Measurements from ENCODE around the gene PROX1.

Gene PROX1

GRCh38 chr1:213973129-213973528 is 14.6 kb upstream of the PROX1 start:
- H3K27me3 ChIP-seq (ENCODE audit: insufficient read depth, low read depth, severe bottlenecking), result peaks cover 16% of the 10 kb centered on the region
- no peak for TF ChIP-seq CTCF (IDR thresholded peaks at IDR 0.05; ENCODE audit: low read depth, low read length)
- H3K9me3 ChIP-seq (ENCODE audit: severe bottlenecking), result no peaks in the 10 kb centered on the region
- H3K4me3 ChIP-seq (ENCODE audit: low read depth, low read length), result no peak overlapping the region
- no peak for DNase-seq
- no peak overlapping the region for H3K27ac ChIP-seq
- H3K36me3 ChIP-seq, result no peaks in the 10 kb centered on the region

DNA sequence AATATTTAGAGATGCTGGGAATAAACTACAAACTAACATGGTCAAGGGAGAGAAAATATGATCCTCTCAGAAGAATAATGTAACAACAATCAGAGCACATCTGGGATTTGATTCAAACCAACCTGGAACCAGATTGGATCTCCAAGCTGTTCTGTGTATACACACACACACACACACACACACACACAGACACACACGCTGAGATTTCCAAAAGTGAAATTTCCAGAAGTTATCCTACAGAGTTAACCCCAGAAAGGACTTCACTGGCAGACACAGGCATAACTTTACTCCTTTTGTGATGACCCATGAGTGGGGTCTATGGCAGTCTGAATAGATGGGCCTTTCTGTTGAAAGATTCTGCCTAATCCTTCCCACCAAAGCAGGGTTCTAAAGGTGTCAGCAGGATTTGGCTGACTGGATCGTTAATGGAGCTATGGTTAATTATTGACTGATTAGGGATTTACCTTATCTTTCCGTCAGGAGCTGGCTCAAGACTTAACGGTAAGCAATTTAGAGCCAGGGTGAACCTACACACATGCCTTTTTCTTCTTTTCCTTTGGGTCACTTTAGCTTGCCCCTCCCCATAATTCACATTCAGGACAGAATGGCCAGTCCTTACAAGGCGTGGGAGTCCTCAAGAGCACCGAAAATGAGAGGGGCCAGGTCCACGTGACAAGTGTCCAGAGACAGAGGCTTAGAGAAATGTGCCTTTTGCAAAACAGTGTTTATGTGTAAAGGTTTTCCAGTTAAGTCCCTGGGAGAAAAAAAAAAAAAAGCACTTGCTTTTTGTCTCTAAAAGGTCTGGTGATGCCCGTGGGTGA is 10.9 kb upstream of the PROX1 start:
- Histone ChIP-seq H3K36me3 (no peaks in the 10 kb centered on the region), H3K27me3 (ENCODE audit: insufficient read depth, low read depth, severe bottlenecking) (peaks cover 48% of the 10 kb centered on the region), H3K4me3 (ENCODE audit: low read depth, low read length) (no peak overlapping the region), H3K9me3 (ENCODE audit: severe bottlenecking) (peaks cover 4% of the 10 kb centered on the region), H3K27ac (no peak overlapping the region)
- no peak for DNase-seq
- no peak for TF ChIP-seq CTCF (IDR thresholded peaks at IDR 0.05; ENCODE audit: low read depth, low read length)

- Histone ChIP-seq H3K9me3 (ENCODE audit: severe bottlenecking) (peaks cover 4% of the 10 kb centered on the region), H3K4me3 (ENCODE audit: low read depth, low read length) (no peak overlapping the region), H3K36me3 (no peaks in the 10 kb centered on the region), H3K27ac (no peak overlapping the region), H3K27me3 (ENCODE audit: insufficient read depth, low read depth, severe bottlenecking) (peaks cover 54% of the 10 kb centered on the region)
- DNase-seq, result no peak
- TF ChIP-seq CTCF (IDR thresholded peaks at IDR 0.05; ENCODE audit: low read depth, low read length), result no peak
Measured at GRCh38 chr1:213977486-213977842, 10.3 kb upstream of the PROX1 start.

- peaks cover 4% of the 10 kb centered on the region for H3K9me3 ChIP-seq (ENCODE audit: severe bottlenecking)
- H3K27me3 ChIP-seq (ENCODE audit: insufficient read depth, low read depth, severe bottlenecking), result peaks cover 59% of the 10 kb centered on the region
- no peak for DNase-seq
- no peak overlapping the region for H3K4me3 ChIP-seq (ENCODE audit: low read depth, low read length)
- H3K36me3 ChIP-seq, result no peaks in the 10 kb centered on the region
- no peak overlapping the region for H3K27ac ChIP-seq
- TF ChIP-seq CTCF (IDR thresholded peaks at IDR 0.05; ENCODE audit: low read depth, low read length), result no peak
Measured at GRCh38 chr1:213977909-213978308, 9.9 kb upstream of the PROX1 start.

GRCh38 chr1:213979751-213980586 is 7.8 kb upstream of the PROX1 start:
- H3K4me3 ChIP-seq (ENCODE audit: low read depth, low read length), result peak overlapping the region; percentile 37

More at GRCh38 chr1:213979751-213980586, 7.8 kb upstream of the PROX1 start:
- H3K27ac ChIP-seq, result no peak overlapping the region
- peak; percentile 61 for TF ChIP-seq CTCF (IDR thresholded peaks at IDR 0.05; ENCODE audit: low read depth, low read length)
- peaks cover 79% of the 10 kb centered on the region for H3K27me3 ChIP-seq (ENCODE audit: insufficient read depth, low read depth, severe bottlenecking)
- DNase-seq, result peak; percentile 58
- H3K9me3 ChIP-seq (ENCODE audit: severe bottlenecking), result peaks cover 4% of the 10 kb centered on the region
- no peaks in the 10 kb centered on the region for H3K36me3 ChIP-seq
